Heart left ventricle (tissue), 13 donors: ENCODE data around the gene MAGEA9B.
"Not testable (repeated sequence)": the region's sequence is repeated elsewhere in the genome, so short reads cannot be mapped to it uniquely, and the experiment has no call there.

Experiments used
- CTCF ChIP-seq, 12 donors: fragments of 200-600 bp; sonication (generic) in 4 of 12; IDR thresholded peaks; one replicate each; pipeline versions ENCODE4 v1.5.0 to v1.8.0; 2018 to 2022; ENCODE audit warnings: antibody characterized with exemption in 12 of 12, mild to moderate bottlenecking in 5 of 12
- POLR2A ChIP-seq, 2 donors: fragments of 450-650 bp; IDR thresholded peaks; one replicate each; pipeline ENCODE4 v1.6.1; 2017; ENCODE audit warnings: antibody characterized with exemption in 2 of 2, mild to moderate bottlenecking in 2 of 2, moderate library complexity in 2 of 2
- donor health status: ischemic (EF 13 %, LVEDD 7.1; RV severe dilation, severe dysfunction).
- donor health status: DM: no; HTN: yes; CAD: no.
- donor health status: DM: no; HTN: no; CAD: no.
- donor health status: ischemic (EF 25% LVEDD 6.9; RV normal size, moderate dysfunction).
- donor health status: ischemic (EF 25% LVEDD 5.7; RV mildly dilated, moderate dysfunction).
- donor health status: ischemic (EF 35%, LVEDD 5.7; RV mildly dilated, moderate dysfunction).
- donor health status: nonischemic (EF 11% LVEDD 7.7; RV severe dilation, severe dysfunction).
- donor health status: DM: yes; HTN: yes; CAD: no.
- donor health status: PGD.
- donor health status: ischemic (EF 29% LVEDD 5.4; RV normal size, mild dysfunction).
- donor health status: nonischemic (EF 23%, LVEDD 6.1; RV moderate dilation, normal function).

- not testable (repeated sequence) for TF ChIP-seq CTCF, POLR2A (IDR thresholded peaks at IDR 0.05)
Measured at GRCh38 chrX:149598603-149599002, 11.3 kb upstream of the MAGEA9B start.
